Measurements from ENCODE around the gene PRX.
"Not testable (repeated sequence)": the region's sequence is repeated elsewhere in the genome, so short reads cannot be mapped to it uniquely, and the experiment has no call there.

Gene PRX

GRCh38 chr19:40438284-40438683, 25.1 kb upstream of the PRX start:
- no peak for DNase-seq

DNA sequence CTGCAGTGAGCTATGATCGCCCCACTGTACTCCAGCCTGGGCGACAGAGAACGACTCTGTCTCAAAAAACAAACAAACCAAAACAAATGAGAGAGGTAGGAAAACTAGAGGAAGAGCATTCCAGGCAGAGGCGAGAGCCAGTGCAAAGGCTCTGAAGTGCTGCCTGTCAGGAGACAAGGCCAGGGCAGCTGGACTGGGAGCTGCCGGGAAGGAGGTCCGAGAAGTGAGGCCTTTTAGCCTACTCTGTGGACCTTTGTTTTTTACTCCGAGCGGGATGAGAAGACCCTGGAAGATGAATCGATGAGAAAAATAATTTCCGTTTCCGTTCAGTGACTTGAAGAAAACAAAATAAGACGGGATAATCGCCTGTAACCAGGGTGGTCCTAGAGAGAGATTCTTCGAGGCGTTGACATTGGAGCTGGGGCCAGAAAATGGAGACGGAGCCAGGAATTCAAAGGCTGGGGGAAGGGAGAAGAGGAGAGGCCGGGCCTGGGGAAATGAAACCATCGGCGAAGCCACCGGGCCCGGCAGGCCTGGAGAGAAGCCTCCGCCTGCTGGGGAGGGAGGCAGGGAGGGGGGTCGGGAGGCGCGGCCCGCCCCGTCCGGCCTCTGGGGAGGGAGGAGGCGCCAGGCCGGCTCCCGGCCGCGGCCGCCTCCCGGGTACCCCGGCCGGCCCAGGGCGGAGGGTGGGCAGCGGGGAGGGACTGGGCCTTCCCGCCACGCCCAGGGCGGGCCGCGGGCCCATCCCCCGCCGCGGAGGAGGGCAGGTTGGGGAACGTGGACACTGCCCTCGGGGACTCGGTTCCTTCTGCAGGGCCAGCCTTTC, 20.4 kb upstream of the PRX start:
- DNase-seq: peak; percentile 79 to 80

DNA sequence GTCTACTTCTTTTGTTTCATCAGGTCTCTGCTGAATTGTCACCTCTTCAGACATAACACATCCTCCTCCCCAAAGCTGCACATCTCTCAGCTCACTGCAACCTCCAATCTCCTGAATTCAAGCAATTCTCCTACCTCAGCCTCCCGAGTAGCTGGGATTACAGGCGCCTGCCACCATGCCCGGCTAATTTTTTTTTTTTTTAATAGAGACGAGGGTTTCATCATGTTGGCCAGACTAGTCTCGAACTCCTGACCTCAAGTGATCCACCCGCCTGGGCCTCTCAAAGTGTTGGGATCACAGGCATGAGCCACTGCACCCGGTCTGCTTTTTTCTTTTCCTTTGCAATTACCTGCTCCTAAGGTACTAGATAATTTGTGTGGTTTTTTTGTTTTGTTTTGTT, 19.6 kb upstream of the PRX start:
- DNase-seq: not testable (repeated sequence)

- no peak for DNase-seq
Observed at GRCh38 chr19:40431698-40432097, 18.5 kb upstream of the PRX start.

DNA sequence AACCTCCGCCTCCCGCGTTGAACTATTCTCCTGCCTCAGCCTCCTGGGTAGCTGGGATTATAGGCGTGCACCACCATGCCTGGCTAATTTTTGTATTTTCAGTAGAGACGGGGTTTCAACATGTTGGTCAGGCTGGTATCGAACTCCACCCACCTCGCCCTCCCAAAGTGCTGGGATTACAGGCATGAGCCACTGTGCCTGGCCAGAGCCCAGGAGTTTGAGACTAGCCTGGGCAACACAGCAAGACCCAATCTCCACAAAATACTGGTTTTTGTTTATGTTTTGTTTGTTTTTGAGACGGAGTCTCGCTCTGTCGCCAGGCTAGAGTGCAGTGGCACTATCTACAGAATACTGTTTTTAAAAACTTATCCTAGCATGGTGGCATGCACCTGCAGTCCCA, 17.1 kb upstream of the PRX start:
- not testable (repeated sequence) for DNase-seq

DNA sequence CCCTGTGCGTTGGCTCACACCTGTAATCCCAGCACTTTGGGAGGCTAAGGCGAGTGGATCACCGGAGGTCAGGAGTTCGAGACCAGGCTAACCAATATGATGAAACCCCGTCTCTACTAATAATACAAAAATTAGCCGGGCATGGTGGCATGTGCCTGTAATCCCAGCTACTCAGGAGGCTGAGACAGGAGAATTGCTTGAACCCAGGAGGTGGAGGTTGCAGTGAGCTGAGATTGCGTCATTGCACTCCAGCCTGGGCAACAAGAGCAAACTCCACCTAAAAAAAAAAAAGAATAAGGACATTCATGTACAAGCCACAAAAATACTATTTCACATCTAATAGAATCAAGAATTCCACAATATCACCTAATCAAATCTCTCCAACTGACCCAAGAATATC, 15.0 kb upstream of the PRX start:
- not testable (repeated sequence) for DNase-seq

DNA sequence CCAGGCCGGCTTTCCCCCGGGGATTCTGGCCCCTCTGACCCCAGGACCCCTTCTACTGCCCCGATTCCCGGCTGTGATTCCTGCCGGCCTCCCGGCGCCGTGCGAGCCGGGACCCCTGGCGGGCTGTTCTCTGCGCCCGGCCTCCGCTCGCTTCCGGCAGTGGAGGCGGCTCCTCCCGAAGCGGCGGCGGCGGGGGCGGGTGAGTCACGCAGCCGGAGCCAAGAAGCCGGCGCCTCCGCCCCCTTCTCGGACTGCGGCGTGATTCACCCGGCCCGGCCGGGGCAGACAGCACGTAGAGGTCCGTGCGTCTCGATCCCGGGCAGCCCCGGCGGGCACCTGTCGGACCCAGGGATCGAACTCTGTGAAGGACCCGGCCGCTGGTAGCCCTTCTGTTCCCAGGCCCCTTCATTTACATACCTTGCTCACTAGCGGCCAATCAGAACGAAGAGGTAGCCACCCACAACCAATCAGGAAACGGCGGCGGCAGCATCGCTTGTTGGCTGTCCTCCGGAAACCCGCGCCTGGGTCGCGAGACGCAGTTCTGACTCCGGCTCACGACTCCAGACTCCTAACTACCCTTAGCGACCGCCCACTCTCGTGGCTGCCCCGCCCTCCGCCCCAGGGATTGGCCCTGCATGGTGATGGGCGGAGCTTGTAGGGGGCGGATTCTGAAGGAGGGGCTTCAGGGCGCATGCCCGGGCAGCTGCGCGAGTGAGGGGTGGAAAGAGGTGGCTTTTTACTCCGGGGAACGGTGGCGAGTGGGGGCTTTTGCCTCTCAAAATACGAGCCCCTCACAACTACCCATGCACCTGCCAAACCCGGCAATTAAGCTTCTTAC, 12.5 kb upstream of the PRX start, which contains the start of gene SERTAD1:
Gene SERTAD1, minus strand, starts transcription at position 543 of the 838 bp plus-strand sequence. CDS start 2,446 bp downstream, outside the sequence.
- DNase-seq: peak; percentile 98 to 99

GRCh38 chr19:40424637-40425449, 11.7 kb upstream of the PRX start:
- DNase-seq: no peak

DNA sequence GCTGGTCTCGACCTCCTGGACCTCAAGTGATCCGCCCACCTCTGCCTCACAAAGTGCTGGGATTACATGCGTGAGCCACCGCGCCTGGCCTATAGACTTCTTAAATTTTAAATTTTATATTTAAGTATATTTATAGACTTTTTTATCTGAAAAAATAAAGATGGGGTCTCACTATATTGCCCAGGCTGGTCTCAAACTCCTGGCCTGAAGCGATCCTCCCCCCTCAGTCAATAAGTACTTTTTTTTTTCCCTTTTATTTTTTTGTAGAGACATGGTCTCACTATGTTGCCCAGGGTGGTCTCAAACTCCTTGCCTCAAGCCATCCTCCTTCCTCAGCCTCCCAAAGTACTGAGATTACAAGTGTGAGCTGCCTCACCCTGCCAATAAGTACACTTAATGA, 10.8 kb upstream of the PRX start:
- DNase-seq: no peak

GRCh38 chr19:40422748-40423566, 9.8 kb upstream of the PRX start:
- DNase-seq: no peak

GRCh38 chr19:40421993-40422747, 9.0 kb upstream of the PRX start:
- DNase-seq: no peak

GRCh38 chr19:40420766-40421765, 7.9 kb upstream of the PRX start:
- peak; percentile 81 to 83 for DNase-seq

DNA sequence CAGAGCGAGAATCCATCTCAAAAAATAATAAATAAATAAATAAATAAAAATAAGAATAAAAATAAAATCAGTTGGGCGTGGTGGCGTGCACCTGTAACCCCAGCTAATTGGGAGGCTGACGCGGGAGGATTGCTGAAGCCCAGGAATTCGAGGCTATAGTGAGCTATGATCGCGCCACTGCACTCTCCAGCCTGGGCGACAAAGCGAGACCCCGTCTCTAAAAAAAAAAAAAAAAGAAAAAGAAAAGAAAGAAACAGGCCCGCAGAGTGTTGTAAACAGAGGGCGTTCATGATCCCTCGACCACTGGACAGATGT, 7.2 kb upstream of the PRX start:
- DNase-seq: no peak

GRCh38 chr19:40419780-40420179, 6.6 kb upstream of the PRX start:
- DNase-seq: no peak

- no peak for DNase-seq
Observed at GRCh38 chr19:40419066-40419612, 6.0 kb upstream of the PRX start.

DNA sequence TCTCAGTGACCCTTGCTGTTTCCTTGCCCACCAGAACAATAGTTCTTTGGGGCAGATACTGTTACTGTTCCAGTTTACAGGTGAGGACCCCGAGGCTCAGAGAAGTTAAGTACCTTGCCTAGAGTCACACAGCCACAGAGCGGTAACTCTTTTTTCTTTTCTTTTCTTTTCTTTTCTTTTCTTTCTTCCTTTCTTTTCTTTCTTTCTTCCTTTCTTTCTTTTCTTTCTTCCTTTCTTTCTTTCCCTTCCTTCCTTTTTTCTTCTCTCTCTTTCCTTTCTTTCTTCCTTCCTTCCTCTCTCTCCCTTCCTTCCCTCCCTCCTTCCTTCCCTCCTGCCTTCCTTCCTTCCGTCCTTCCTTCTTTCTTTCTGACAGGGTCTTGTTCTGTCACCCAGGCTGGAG, 4.9 kb upstream of the PRX start:
- no peak for DNase-seq

DNA sequence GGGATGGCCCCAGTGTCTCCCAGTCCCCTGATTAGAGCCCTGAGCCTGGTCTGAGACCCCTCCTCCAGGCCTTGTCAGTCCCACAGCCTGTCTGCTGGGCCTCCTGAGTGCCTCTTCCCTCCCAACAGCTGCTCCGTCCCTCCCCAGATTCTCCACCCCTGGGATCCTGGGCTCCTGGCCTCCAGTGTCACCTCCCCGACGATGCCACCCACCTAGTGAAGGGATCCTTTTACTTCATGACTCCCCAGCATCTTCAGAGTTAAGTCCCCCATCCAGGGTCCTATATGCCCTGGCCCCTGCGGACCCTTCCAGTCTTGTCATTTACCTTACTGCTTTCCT, 4.4 kb upstream of the PRX start:
- no peak for DNase-seq

DNA sequence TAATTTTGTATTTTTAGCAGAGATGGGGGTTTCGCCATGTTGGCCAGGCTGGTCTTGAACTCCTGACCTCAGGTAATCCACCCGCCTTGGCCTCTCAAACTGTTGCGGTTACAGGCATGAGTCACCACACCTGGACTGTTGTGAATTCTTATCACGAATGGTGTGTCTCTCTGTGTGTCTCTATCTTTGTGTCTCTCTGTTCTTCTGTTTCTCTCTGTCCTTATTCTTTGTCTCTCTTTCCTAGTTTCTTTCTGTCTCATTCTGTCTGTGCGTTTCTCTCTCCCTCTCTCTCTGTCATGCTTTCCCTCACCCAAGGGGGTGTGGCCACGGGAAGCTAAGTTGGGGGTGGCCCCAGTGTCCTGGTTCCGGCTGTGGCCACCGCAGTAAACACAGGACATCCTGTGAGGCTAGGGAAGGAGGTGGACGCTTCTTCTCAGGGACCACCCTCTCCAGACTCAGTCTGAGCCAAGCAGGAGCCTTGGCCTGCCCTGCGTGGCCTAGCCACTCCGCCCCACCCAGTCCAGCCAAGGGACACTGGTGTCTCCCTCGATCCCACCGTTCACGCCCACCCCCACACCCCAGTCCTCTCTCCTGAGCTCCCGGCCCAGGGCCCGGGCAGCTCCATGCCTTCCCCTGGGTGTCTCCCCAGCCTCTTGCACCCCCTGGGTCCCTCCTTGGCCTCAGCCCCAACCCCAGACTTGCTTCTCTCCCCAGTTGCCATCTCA, 3.9 kb upstream of the PRX start:
- no peak for DNase-seq

GRCh38 chr19:40415768-40416167, 2.6 kb upstream of the PRX start:
- no peak for DNase-seq

Measured in NCI-H2081 (cell line).